Measurements from ENCODE around the gene LCMT1. TPM values are rescaled to one million over a fixed set of nuclear protein-coding genes. Genes with fewer than 3 reads are reported as not detected.

The LCMT1 gene
- total and polyA plus RNA-seq, 2 of the 13 experiments (the other 11 are each of a cell fraction or from before 2014, with no cell fraction given): 41.2 to 48.7 TPM

DNA sequence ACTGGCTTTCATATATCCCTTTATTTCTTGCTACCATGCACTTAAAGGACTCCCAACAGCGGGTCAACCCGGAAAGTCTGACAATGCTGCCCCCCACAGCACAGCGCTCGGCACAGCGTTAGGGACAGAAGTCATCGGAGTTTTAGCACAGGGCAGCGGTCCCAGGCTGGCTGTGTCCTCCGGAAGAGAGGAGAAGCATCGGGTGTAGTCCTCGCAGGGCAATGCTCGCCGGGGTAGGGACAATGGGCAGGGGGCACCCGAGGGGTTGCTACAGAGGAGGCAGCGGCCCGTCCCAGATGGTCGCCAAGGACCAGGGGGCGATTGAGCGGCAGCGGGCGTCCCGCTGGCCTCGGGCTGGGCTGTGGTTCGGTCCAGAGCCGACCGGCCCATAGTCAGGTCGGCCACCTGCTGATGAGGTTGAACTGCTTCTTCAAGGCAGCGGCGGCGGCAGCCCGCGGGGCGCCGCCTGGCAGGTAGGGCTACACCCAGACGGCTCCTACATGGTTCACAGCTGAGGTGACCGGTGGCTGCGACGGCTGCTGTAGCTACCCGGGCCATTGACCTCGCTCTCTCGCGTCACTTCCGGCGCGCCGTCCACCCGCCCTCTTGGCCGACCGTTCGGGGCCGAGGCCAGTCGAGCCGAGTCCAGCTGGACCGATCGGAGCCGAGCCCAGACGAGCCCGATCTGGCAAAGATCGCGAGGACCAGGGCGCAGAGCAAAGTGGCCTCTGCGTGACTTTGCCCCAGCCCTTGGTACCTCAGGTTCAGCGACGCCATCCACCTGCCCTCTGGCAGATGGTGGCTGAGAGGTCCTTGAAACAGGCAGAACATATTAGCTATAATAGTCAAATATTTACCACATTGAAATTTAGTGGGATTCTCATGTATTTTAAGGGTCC, 4.7 kb upstream of the LCMT1 start (continued):
- TF ChIP-seq, protein P1, sequence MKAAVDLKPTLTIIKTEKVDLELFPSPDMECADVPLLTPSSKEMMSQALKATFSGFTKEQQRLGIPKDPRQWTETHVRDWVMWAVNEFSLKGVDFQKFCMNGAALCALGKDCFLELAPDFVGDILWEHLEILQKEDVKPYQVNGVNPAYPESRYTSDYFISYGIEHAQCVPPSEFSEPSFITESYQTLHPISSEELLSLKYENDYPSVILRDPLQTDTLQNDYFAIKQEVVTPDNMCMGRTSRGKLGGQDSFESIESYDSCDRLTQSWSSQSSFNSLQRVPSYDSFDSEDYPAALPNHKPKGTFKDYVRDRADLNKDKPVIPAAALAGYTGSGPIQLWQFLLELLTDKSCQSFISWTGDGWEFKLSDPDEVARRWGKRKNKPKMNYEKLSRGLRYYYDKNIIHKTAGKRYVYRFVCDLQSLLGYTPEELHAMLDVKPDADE (CRISPR knock-in tag; IDR thresholded peaks at IDR 0.05): 0 out of 2 replicates have a peak, but pooled peaks have one; percentile 52
- TF ChIP-seq TAF15 (IDR thresholded peaks at IDR 0.05; ENCODE audit: low read depth, low read length, poor library complexity, severe bottlenecking) (peak; percentile 72), PTBP1 (IDR thresholded peaks at IDR 0.05; ENCODE audit: low read depth, low read length, poor library complexity, severe bottlenecking) (no peak), ZNF460 (CRISPR knock-in tag; IDR thresholded peaks at IDR 0.05; ENCODE audit: borderline replicate concordance) (no peak; the same call in 1 of the 2 replicates), ZNF547 (CRISPR knock-in tag; IDR thresholded peaks at IDR 0.05) (no peak), ZNF790 (CRISPR knock-in tag; IDR thresholded peaks at IDR 0.05; ENCODE audit: borderline replicate concordance) (no peak), FOXM1 (CRISPR knock-in tag; IDR thresholded peaks at IDR 0.05) (peak; percentile 44; the same call in 1 of the 2 replicates), ZFX (CRISPR knock-in tag; IDR thresholded peaks at IDR 0.05; ENCODE audit: low read depth) (peak; percentile 94), ZNF572 (CRISPR knock-in tag; IDR thresholded peaks at IDR 0.05) (peak; percentile 81), ZEB1 (IDR thresholded peaks at IDR 0.05; ENCODE audit: insufficient replicate concordance, low read depth) (peak; percentile 22), ZNF558 (CRISPR knock-in tag; IDR thresholded peaks at IDR 0.05; ENCODE audit: borderline replicate concordance) (peak; percentile 92), HNF4A (CRISPR knock-in tag; IDR thresholded peaks at IDR 0.05) (peak; percentile 86), ZNF331 (CRISPR knock-in tag; IDR thresholded peaks at IDR 0.05) (peak; percentile 91), EHMT2 (IDR thresholded peaks at IDR 0.05; ENCODE audit: borderline replicate concordance, low read depth, low read length) (no peak; the same call in 1 of the 2 replicates), KDM5B (CRISPR knock-in tag; IDR thresholded peaks at IDR 0.05; ENCODE audit: borderline replicate concordance) (peak; percentile 97; the same call in 1 of the 2 replicates), EEA1 (CRISPR knock-in tag; IDR thresholded peaks at IDR 0.05; ENCODE audit: borderline replicate concordance) (peak; percentile 97), HDAC2 (CRISPR knock-in tag; IDR thresholded peaks at IDR 0.05) (peak; percentile 86)
- TF ChIP-seq, protein P2, sequence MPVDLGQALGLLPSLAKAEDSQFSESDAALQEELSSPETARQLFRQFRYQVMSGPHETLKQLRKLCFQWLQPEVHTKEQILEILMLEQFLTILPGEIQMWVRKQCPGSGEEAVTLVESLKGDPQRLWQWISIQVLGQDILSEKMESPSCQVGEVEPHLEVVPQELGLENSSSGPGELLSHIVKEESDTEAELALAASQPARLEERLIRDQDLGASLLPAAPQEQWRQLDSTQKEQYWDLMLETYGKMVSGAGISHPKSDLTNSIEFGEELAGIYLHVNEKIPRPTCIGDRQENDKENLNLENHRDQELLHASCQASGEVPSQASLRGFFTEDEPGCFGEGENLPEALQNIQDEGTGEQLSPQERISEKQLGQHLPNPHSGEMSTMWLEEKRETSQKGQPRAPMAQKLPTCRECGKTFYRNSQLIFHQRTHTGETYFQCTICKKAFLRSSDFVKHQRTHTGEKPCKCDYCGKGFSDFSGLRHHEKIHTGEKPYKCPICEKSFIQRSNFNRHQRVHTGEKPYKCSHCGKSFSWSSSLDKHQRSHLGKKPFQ (CRISPR knock-in tag; IDR thresholded peaks at IDR 0.05; ENCODE audit: insufficient replicate concordance): peak; percentile 20
- TF ChIP-seq, protein P3, sequence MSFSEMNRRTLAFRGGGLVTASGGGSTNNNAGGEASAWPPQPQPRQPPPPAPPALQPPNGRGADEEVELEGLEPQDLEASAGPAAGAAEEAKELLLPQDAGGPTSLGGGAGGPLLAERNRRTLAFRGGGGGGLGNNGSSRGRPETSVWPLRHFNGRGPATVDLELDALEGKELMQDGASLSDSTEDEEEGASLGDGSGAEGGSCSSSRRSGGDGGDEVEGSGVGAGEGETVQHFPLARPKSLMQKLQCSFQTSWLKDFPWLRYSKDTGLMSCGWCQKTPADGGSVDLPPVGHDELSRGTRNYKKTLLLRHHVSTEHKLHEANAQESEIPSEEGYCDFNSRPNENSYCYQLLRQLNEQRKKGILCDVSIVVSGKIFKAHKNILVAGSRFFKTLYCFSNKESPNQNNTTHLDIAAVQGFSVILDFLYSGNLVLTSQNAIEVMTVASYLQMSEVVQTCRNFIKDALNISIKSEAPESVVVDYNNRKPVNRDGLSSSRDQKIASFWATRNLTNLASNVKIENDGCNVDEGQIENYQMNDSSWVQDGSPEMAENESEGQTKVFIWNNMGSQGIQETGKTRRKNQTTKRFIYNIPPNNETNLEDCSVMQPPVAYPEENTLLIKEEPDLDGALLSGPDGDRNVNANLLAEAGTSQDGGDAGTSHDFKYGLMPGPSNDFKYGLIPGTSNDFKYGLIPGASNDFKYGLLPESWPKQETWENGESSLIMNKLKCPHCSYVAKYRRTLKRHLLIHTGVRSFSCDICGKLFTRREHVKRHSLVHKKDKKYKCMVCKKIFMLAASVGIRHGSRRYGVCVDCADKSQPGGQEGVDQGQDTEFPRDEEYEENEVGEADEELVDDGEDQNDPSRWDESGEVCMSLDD (CRISPR knock-in tag; IDR thresholded peaks at IDR 0.05; ENCODE audit: borderline replicate concordance): peak; percentile 75; the same call in 1 of the 2 replicates
- TF ChIP-seq, protein P4, sequence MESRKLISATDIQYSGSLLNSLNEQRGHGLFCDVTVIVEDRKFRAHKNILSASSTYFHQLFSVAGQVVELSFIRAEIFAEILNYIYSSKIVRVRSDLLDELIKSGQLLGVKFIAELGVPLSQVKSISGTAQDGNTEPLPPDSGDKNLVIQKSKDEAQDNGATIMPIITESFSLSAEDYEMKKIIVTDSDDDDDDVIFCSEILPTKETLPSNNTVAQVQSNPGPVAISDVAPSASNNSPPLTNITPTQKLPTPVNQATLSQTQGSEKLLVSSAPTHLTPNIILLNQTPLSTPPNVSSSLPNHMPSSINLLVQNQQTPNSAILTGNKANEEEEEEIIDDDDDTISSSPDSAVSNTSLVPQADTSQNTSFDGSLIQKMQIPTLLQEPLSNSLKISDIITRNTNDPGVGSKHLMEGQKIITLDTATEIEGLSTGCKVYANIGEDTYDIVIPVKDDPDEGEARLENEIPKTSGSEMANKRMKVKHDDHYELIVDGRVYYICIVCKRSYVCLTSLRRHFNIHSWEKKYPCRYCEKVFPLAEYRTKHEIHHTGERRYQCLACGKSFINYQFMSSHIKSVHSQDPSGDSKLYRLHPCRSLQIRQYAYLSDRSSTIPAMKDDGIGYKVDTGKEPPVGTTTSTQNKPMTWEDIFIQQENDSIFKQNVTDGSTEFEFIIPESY (CRISPR knock-in tag; IDR thresholded peaks at IDR 0.05): peak; percentile 38; the same call in 1 of the 2 replicates
